Astrocyte (in vitro differentiated cells and primary cell): ENCODE measurements around the gene ZEB2. TPM values are rescaled to one million over a fixed set of nuclear protein-coding genes. Genes with fewer than 3 reads are reported as not detected.

Source experiments
- DNase-seq: peaks from one replicate; pipeline ENCODE4 v3.0.0-alpha.2; 2010; ENCODE audit warnings: low read depth
- FAIRE-seq: peaks from 2 replicates; lab custom pipeline; 2011; peaks lifted over from hg19 to GRCh38; lab: Jason Lieb, UNC
- H2AFZ ChIP-seq: 2 replicates; pipeline ENCODE4 v1.6.0; 2012; ENCODE audit warnings: low read depth, low read length, inconsistent platforms
- H3K27ac ChIP-seq: 2 replicates; pipeline ENCODE4 v1.5.1; 2011; ENCODE audit warnings: low read depth, low read length, inconsistent platforms
- H3K27me3 ChIP-seq: 2 replicates; pipeline ENCODE4 v1.6.0; 2011; ENCODE audit warnings: low read length, inconsistent platforms; ENCODE audit not compliant: insufficient read depth
- H3K36me3 ChIP-seq: 2 replicates; pipeline ENCODE4 v1.5.1; 2011; ENCODE audit warnings: low read length, inconsistent platforms; ENCODE audit not compliant: insufficient read depth
- H3K4me1 ChIP-seq: 2 replicates; pipeline ENCODE4 v1.5.1; 2011; ENCODE audit warnings: low read length, inconsistent platforms; ENCODE audit not compliant: insufficient read depth
- H3K4me2 ChIP-seq: 2 replicates; pipeline ENCODE4 v1.6.0; 2012; ENCODE audit warnings: low read length, inconsistent platforms
- H3K4me3 ChIP-seq: 2 replicates; pipeline ENCODE4 v1.5.1; 2011; ENCODE audit warnings: low read depth, mild to moderate bottlenecking, low read length, inconsistent platforms; ENCODE audit not compliant: insufficient read depth
- H3K79me2 ChIP-seq: 2 replicates; pipeline ENCODE4 v1.6.0; 2012; ENCODE audit warnings: mild to moderate bottlenecking, low read length, inconsistent platforms; ENCODE audit not compliant: insufficient read depth
- H3K9ac ChIP-seq: 2 replicates; pipeline ENCODE4 v1.6.0; 2012; ENCODE audit warnings: mild to moderate bottlenecking, low read length, inconsistent platforms
- H3K9me3 ChIP-seq: 2 replicates; pipeline ENCODE4 v1.5.1; 2012; ENCODE audit warnings: low read depth, mild to moderate bottlenecking, low read length, inconsistent platforms; ENCODE audit not compliant: insufficient read depth
- H4K20me1 ChIP-seq: 2 replicates; pipeline ENCODE4 v1.6.0; 2012; ENCODE audit warnings: low read length, inconsistent platforms; ENCODE audit not compliant: insufficient read depth
- H3K27ac Mint-ChIP-seq: one replicate; pipeline ENCODE4 v1.8.0; 2021; ENCODE audit warnings: mild to moderate bottlenecking, mixed read lengths; ENCODE audit not compliant: unreplicated experiment
- H3K27me3 Mint-ChIP-seq: one replicate; pipeline ENCODE4 v1.8.0; 2021; ENCODE audit warnings: low read depth, mixed read lengths; ENCODE audit not compliant: unreplicated experiment
- H3K36me3 Mint-ChIP-seq: one replicate; pipeline ENCODE4 v1.8.0; 2021; ENCODE audit warnings: low read depth, mixed read lengths; ENCODE audit not compliant: unreplicated experiment
- H3K4me1 Mint-ChIP-seq: one replicate; pipeline ENCODE4 v1.8.0; 2021; ENCODE audit warnings: low read depth, mixed read lengths; ENCODE audit not compliant: unreplicated experiment
- H3K4me3 Mint-ChIP-seq: one replicate; pipeline ENCODE4 v1.8.0; 2021; ENCODE audit warnings: mild to moderate bottlenecking, moderate library complexity, mixed read lengths; ENCODE audit not compliant: unreplicated experiment
- H3K9me3 Mint-ChIP-seq: one replicate; pipeline ENCODE4 v1.8.0; 2021; ENCODE audit warnings: mild to moderate bottlenecking, mixed read lengths; ENCODE audit not compliant: unreplicated experiment
- EZH2 ChIP-seq: IDR thresholded peaks from 2 replicates; pipeline ENCODE4 v1.6.1; 2012; ENCODE audit warnings: mild to moderate bottlenecking, low read length, inconsistent platforms; ENCODE audit not compliant: insufficient read depth
- total RNA-seq: library from RNA; stranded (reverse); gene quantifications from 2 replicates; pipeline ENCODE4 v1.2.1, GENCODE V29; 2021
- TF ChIP-seq, protein P1 (sequence below): IDR thresholded peaks from 2 replicates; pipeline ENCODE4 v1.5.1; 2011; ENCODE audit warnings: low read depth, mild to moderate bottlenecking, inconsistent platforms, low read length, moderate library complexity; ENCODE audit not compliant: insufficient read depth

The ZEB2 gene
- total RNA-seq, 1 donor from 2014 or later = 84.9 TPM

GRCh38 chr2:144452989-144453336, 67.0 kb downstream of the ZEB2 start:
- Histone ChIP-seq H2AFZ (no peak overlapping the region), H3K4me2 (peak overlapping the region; percentile 83)

GRCh38 chr2:144452169-144452988, 67.5 kb downstream of the ZEB2 start:
- no peaks in the 10 kb centered on the region for H3K9me3 Mint-ChIP-seq
- Histone ChIP-seq H3K27ac (peak overlapping the region; percentile 64), H3K36me3 (no peaks in the 10 kb centered on the region), H3K9ac (peak overlapping the region; percentile 76), H3K4me2 (peak overlapping the region; percentile 83), H4K20me1 (no peaks in the 10 kb centered on the region), H3K79me2 (peaks cover 27% of the 10 kb centered on the region), H3K9me3 (no peaks in the 10 kb centered on the region), H2AFZ (peak overlapping the region; percentile 27), H3K4me3 (peak overlapping the region; percentile 40), H3K27me3 (no peaks in the 10 kb centered on the region), H3K4me1 (peaks cover 29% of the 10 kb centered on the region)
- no peaks in the 10 kb centered on the region for H3K36me3 Mint-ChIP-seq
- no peak for TF ChIP-seq EZH2
- TF ChIP-seq, protein P1, sequence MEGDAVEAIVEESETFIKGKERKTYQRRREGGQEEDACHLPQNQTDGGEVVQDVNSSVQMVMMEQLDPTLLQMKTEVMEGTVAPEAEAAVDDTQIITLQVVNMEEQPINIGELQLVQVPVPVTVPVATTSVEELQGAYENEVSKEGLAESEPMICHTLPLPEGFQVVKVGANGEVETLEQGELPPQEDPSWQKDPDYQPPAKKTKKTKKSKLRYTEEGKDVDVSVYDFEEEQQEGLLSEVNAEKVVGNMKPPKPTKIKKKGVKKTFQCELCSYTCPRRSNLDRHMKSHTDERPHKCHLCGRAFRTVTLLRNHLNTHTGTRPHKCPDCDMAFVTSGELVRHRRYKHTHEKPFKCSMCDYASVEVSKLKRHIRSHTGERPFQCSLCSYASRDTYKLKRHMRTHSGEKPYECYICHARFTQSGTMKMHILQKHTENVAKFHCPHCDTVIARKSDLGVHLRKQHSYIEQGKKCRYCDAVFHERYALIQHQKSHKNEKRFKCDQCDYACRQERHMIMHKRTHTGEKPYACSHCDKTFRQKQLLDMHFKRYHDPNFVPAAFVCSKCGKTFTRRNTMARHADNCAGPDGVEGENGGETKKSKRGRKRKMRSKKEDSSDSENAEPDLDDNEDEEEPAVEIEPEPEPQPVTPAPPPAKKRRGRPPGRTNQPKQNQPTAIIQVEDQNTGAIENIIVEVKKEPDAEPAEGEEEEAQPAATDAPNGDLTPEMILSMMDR = peak; percentile 39
- DNase-seq (peak; percentile 54), FAIRE-seq (peak; percentile 54)
- no peaks in the 10 kb centered on the region for H3K27me3 Mint-ChIP-seq
- peak overlapping the region; percentile 89 for H3K27ac Mint-ChIP-seq
- peaks cover 68% of the 10 kb centered on the region for H3K4me1 Mint-ChIP-seq
- H3K4me3 Mint-ChIP-seq = peak overlapping the region; percentile 17

More at GRCh38 chr2:144452989-144453336, 67.0 kb downstream of the ZEB2 start:
- TF ChIP-seq, protein P1 = no peak
- no peak for TF ChIP-seq EZH2
- Mint-ChIP-seq H3K9me3 (no peaks in the 10 kb centered on the region), H3K4me1 (peaks cover 72% of the 10 kb centered on the region), H3K27me3 (no peaks in the 10 kb centered on the region), H3K27ac (peak overlapping the region; percentile 95), H3K36me3 (no peaks in the 10 kb centered on the region), H3K4me3 (no peak overlapping the region)
- DNase-seq = peak; percentile 44
- Histone ChIP-seq H3K9me3 (no peaks in the 10 kb centered on the region), H3K36me3 (no peaks in the 10 kb centered on the region), H3K4me1 (peaks cover 29% of the 10 kb centered on the region), H4K20me1 (no peaks in the 10 kb centered on the region), H3K79me2 (peaks cover 27% of the 10 kb centered on the region), H3K4me3 (peak overlapping the region; percentile 40), H3K27ac (peak overlapping the region; percentile 64), H3K27me3 (no peaks in the 10 kb centered on the region), H3K9ac (peak overlapping the region; percentile 76)
- FAIRE-seq = no peak

GRCh38 chr2:144451443-144451842, 68.5 kb downstream of the ZEB2 start:
- Histone ChIP-seq H3K36me3 (no peaks in the 10 kb centered on the region), H4K20me1 (no peaks in the 10 kb centered on the region), H3K27me3 (no peaks in the 10 kb centered on the region), H3K4me2 (no peak overlapping the region), H3K9me3 (no peaks in the 10 kb centered on the region), H2AFZ (no peak overlapping the region), H3K4me1 (peaks cover 29% of the 10 kb centered on the region), H3K4me3 (no peak overlapping the region), H3K27ac (no peak overlapping the region), H3K79me2 (peaks cover 27% of the 10 kb centered on the region), H3K9ac (no peak overlapping the region)
- TF ChIP-seq, protein P1 = no peak
- no peak for TF ChIP-seq EZH2
- no peak for FAIRE-seq
- H3K27ac Mint-ChIP-seq = peak overlapping the region; percentile 89
- H3K4me1 Mint-ChIP-seq = peaks cover 60% of the 10 kb centered on the region
- peaks cover 4% of the 10 kb centered on the region for H3K36me3 Mint-ChIP-seq
- no peak overlapping the region for H3K4me3 Mint-ChIP-seq
- no peak for DNase-seq
- no peaks in the 10 kb centered on the region for H3K27me3 Mint-ChIP-seq
- no peaks in the 10 kb centered on the region for H3K9me3 Mint-ChIP-seq
